ENCODE data around the gene SCN1B.

Gene SCN1B

GRCh38 chr19:35042954-35043604, 12.8 kb downstream of the SCN1B start:
- H3K4me3 ChIP-seq (ENCODE audit: low read length): no peak overlapping the region
- H3K79me2 ChIP-seq (ENCODE audit: low read length): no peaks in the 10 kb centered on the region
- peaks cover 81% of the 10 kb centered on the region for H3K27me3 ChIP-seq (replicated peaks; ENCODE audit: insufficient read depth, low read length)
- TF ChIP-seq EZH2 (optimal IDR thresholded peaks at IDR 0.05; ENCODE audit: low read depth, low read length): no peak
- TF ChIP-seq, protein P1, sequence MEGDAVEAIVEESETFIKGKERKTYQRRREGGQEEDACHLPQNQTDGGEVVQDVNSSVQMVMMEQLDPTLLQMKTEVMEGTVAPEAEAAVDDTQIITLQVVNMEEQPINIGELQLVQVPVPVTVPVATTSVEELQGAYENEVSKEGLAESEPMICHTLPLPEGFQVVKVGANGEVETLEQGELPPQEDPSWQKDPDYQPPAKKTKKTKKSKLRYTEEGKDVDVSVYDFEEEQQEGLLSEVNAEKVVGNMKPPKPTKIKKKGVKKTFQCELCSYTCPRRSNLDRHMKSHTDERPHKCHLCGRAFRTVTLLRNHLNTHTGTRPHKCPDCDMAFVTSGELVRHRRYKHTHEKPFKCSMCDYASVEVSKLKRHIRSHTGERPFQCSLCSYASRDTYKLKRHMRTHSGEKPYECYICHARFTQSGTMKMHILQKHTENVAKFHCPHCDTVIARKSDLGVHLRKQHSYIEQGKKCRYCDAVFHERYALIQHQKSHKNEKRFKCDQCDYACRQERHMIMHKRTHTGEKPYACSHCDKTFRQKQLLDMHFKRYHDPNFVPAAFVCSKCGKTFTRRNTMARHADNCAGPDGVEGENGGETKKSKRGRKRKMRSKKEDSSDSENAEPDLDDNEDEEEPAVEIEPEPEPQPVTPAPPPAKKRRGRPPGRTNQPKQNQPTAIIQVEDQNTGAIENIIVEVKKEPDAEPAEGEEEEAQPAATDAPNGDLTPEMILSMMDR (IDR thresholded peaks at IDR 0.05; ENCODE audit: low read length): no peak
- no peak for TF ChIP-seq EZH2phosphoT487 (IDR thresholded peaks at IDR 0.05; ENCODE audit: low read length)
- H3F3A ChIP-seq (ENCODE audit: insufficient read depth, low read length): no peaks in the 10 kb centered on the region
- H3K9me3 ChIP-seq (replicated peaks; ENCODE audit: insufficient read depth, low read length): no peaks in the 10 kb centered on the region
- no peak for DNase-seq
- H3K9ac ChIP-seq (ENCODE audit: low read length): no peak overlapping the region
- H4K20me1 ChIP-seq (ENCODE audit: insufficient read depth, low read length): 0 out of 2 replicates have a peak, but pooled peaks cover 2% of the 10 kb centered on the region
- no peaks in the 10 kb centered on the region for H3K9me2 ChIP-seq (replicated peaks; ENCODE audit: insufficient read depth, low read length)
- H3K4me1 ChIP-seq (ENCODE audit: low read length): no peaks in the 10 kb centered on the region
- H3K27ac ChIP-seq (ENCODE audit: low read length): no peak overlapping the region
- no peak overlapping the region for H3K4me2 ChIP-seq (ENCODE audit: low read depth, low read length)
- H2AFZ ChIP-seq (ENCODE audit: low read length): no peak overlapping the region
- H3K36me3 ChIP-seq (replicated peaks; ENCODE audit: insufficient read depth, low read length): no peaks in the 10 kb centered on the region

DNA sequence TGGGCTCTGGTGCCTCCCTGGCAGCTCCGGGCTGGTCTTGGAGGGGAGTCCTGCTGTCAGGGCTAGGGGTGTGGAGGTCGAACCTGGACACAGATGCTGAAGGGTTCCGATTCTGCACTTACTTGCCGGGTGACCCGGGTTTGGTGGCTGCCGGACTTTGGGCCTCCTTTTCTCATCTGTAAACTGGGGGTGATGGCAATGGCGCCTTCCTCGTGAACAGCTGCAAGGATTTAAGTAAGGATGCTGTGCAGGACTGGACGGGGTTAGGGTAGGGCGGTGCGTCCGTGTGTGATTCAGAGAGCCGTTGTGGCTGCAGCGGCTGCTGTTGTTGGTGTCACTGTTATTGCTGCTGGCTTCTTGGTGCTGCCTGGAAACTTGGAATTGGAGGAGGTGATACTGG, 13.6 kb downstream of the SCN1B start:
- H3K4me2 ChIP-seq (ENCODE audit: low read depth, low read length): no peak overlapping the region
- no peak overlapping the region for H3K9ac ChIP-seq (ENCODE audit: low read length)
- no peaks in the 10 kb centered on the region for H3K9me3 ChIP-seq (replicated peaks; ENCODE audit: insufficient read depth, low read length)
- no peaks in the 10 kb centered on the region for H3F3A ChIP-seq (ENCODE audit: insufficient read depth, low read length)
- H3K4me1 ChIP-seq (ENCODE audit: low read length): no peaks in the 10 kb centered on the region
- H2AFZ ChIP-seq (ENCODE audit: low read length): no peak overlapping the region
- H3K4me3 ChIP-seq (ENCODE audit: low read length): no peak overlapping the region
- 0 out of 2 replicates have a peak, but pooled peaks cover 2% of the 10 kb centered on the region for H4K20me1 ChIP-seq (ENCODE audit: insufficient read depth, low read length)
- no peak for TF ChIP-seq EZH2phosphoT487 (IDR thresholded peaks at IDR 0.05; ENCODE audit: low read length)
- TF ChIP-seq, protein P1 (IDR thresholded peaks at IDR 0.05; ENCODE audit: low read length): no peak
- no peak for TF ChIP-seq EZH2 (optimal IDR thresholded peaks at IDR 0.05; ENCODE audit: low read depth, low read length)
- no peak for DNase-seq
- H3K79me2 ChIP-seq (ENCODE audit: low read length): no peaks in the 10 kb centered on the region
- H3K27me3 ChIP-seq (replicated peaks; ENCODE audit: insufficient read depth, low read length): peaks cover 81% of the 10 kb centered on the region
- no peak overlapping the region for H3K27ac ChIP-seq (ENCODE audit: low read length)
- no peaks in the 10 kb centered on the region for H3K36me3 ChIP-seq (replicated peaks; ENCODE audit: insufficient read depth, low read length)
- H3K9me2 ChIP-seq (replicated peaks; ENCODE audit: insufficient read depth, low read length): no peaks in the 10 kb centered on the region

DNA sequence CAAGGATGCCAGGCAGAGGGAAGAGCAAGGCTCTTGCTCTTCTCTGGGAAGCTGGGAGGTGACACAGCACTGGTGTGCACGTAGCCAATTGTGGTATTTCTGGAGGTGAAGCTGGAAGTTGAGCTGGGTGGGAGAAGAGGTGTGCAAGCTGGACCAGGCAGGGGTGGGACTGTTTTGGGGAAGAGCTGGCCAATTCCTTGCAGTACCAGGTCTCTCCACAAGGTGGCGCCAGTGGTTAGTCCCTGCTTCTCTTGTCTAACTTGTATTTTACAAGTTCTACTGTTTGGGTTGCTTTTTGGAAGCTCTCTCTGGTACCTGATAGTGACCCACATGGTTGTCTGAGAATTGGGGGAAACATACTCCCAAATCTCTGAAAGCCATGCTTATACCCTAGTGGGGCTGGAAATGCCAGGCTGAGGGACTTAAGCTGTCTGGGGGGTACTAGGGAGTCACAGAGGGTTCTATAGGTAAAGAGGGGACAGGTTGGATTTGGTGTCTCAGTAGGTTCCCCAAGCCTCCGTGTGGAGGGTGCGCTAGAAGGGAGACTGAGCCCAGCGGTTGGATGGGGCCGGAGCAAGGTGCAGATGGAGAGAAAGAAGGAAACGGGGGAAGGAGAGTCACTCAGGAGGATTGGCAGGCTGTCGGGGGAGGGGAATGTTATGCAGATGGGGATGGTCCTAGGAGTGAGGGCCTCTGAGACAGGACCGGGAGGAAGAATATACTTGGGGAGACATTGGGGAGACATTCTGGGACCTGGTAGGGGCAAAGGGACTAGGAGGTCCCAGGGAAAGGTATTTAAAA, 14.2 kb downstream of the SCN1B start:
- Histone ChIP-seq H3K27me3 (replicated peaks; ENCODE audit: insufficient read depth, low read length) (peaks cover 81% of the 10 kb centered on the region), H3K9me3 (replicated peaks; ENCODE audit: insufficient read depth, low read length) (no peaks in the 10 kb centered on the region), H3K79me2 (ENCODE audit: low read length) (no peaks in the 10 kb centered on the region), H3K36me3 (replicated peaks; ENCODE audit: insufficient read depth, low read length) (no peaks in the 10 kb centered on the region), H3K4me3 (ENCODE audit: low read length) (no peak overlapping the region), H2AFZ (ENCODE audit: low read length) (0 out of 2 replicates have a peak overlapping the region, but pooled peaks have one; percentile 23), H3K9me2 (replicated peaks; ENCODE audit: insufficient read depth, low read length) (no peaks in the 10 kb centered on the region), H3F3A (ENCODE audit: insufficient read depth, low read length) (no peaks in the 10 kb centered on the region), H3K9ac (ENCODE audit: low read length) (no peak overlapping the region), H3K4me1 (ENCODE audit: low read length) (no peaks in the 10 kb centered on the region), H4K20me1 (ENCODE audit: insufficient read depth, low read length) (0 out of 2 replicates have a peak, but pooled peaks cover 2% of the 10 kb centered on the region), H3K4me2 (ENCODE audit: low read depth, low read length) (no peak overlapping the region), H3K27ac (ENCODE audit: low read length) (no peak overlapping the region)
- DNase-seq: peak; percentile 36
- TF ChIP-seq EZH2 (optimal IDR thresholded peaks at IDR 0.05; ENCODE audit: low read depth, low read length) (no peak), EZH2phosphoT487 (IDR thresholded peaks at IDR 0.05; ENCODE audit: low read length) (no peak)
- TF ChIP-seq, protein P1 (IDR thresholded peaks at IDR 0.05; ENCODE audit: low read length): peak; percentile 94
